Measurements from ENCODE around the gene HOGA1. TPM values are rescaled to one million over a fixed set of nuclear protein-coding genes. Genes with fewer than 3 reads are reported as not detected.

Gene HOGA1
- total RNA-seq, 1 donor, result 0.86 TPM

- H3K4me3 ChIP-seq (ENCODE audit: low read depth, low read length), result no peak overlapping the region
- no peak for DNase-seq (ENCODE audit: low read depth)
- TF ChIP-seq, protein P1, sequence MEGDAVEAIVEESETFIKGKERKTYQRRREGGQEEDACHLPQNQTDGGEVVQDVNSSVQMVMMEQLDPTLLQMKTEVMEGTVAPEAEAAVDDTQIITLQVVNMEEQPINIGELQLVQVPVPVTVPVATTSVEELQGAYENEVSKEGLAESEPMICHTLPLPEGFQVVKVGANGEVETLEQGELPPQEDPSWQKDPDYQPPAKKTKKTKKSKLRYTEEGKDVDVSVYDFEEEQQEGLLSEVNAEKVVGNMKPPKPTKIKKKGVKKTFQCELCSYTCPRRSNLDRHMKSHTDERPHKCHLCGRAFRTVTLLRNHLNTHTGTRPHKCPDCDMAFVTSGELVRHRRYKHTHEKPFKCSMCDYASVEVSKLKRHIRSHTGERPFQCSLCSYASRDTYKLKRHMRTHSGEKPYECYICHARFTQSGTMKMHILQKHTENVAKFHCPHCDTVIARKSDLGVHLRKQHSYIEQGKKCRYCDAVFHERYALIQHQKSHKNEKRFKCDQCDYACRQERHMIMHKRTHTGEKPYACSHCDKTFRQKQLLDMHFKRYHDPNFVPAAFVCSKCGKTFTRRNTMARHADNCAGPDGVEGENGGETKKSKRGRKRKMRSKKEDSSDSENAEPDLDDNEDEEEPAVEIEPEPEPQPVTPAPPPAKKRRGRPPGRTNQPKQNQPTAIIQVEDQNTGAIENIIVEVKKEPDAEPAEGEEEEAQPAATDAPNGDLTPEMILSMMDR (IDR thresholded peaks at IDR 0.05; ENCODE audit: insufficient read depth, low read depth, low read length), result no peak
Measured at GRCh38 chr10:97577701-97578100, 6.5 kb upstream of the HOGA1 start.

DNA sequence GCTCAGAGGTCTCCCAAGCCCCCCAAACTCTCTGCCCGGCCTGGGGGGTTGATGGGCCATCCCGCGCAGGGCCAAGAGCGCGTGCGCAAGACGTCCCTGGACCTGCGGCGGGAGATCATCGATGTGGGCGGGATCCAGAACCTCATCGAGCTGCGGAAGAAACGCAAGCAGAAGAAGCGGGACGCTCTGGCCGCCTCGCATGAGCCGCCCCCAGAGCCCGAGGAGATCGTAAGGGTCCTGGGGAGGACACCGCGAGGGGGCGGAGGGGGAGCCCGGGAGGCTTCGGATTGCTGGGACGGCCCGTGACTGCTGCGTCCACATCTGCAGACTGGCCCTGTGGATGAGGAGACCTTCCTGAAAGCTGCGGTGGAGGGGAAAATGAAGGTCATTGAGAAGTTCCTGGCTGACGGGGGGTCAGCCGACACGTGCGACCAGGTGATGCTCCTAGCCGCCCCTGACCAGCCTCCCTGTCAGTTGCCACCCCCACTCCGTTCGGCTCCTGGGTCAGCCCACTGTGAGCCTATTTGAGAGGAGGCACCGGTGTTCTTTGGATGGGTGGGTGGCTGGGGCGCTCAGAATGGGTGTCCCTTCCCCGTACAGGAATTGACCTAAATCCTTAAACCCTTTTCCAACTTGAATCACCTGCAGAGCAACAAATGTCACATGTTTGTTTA is 5.9 kb upstream of the HOGA1 start:
- peak overlapping the region; percentile 30 for H3K4me3 ChIP-seq (ENCODE audit: low read depth, low read length)
- DNase-seq (ENCODE audit: low read depth), result no peak
- TF ChIP-seq, protein P1 (IDR thresholded peaks at IDR 0.05; ENCODE audit: insufficient read depth, low read depth, low read length), result no peak

- H3K4me3 ChIP-seq (ENCODE audit: low read depth, low read length), result no peak overlapping the region
- TF ChIP-seq, protein P1 (IDR thresholded peaks at IDR 0.05; ENCODE audit: insufficient read depth, low read depth, low read length), result no peak
- DNase-seq (ENCODE audit: low read depth), result no peak
Measured at GRCh38 chr10:97580421-97581367, 3.5 kb upstream of the HOGA1 start.

DNA sequence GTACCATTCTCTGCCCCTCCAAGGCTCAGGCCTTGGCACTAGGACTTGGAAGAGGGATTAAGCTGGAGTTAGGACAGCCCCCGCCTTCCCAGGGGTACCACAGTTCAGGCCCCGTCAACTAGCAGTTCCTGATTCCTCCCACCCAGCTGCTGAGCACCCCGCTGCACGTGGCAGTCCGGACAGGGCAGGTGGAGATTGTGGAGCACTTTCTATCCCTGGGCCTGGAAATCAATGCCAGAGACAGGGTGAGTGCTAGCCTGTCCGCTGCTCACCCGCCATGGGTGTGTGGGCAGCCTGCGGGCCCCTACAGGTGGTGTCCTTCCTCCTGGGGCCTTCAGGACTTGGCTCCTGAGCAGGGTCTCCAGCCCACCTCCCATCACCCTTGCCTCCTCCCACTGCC is 2.0 kb upstream of the HOGA1 start:
- H3K4me3 ChIP-seq (ENCODE audit: low read depth, low read length), result no peak overlapping the region
- TF ChIP-seq, protein P1 (IDR thresholded peaks at IDR 0.05; ENCODE audit: insufficient read depth, low read depth, low read length), result no peak
- no peak for DNase-seq (ENCODE audit: low read depth)

- TF ChIP-seq, protein P1 (IDR thresholded peaks at IDR 0.05; ENCODE audit: insufficient read depth, low read depth, low read length), result no peak
- H3K4me3 ChIP-seq (ENCODE audit: low read depth, low read length), result no peak overlapping the region
- no peak for DNase-seq (ENCODE audit: low read depth)
Measured at GRCh38 chr10:97583476-97583875, 713 bp upstream of the HOGA1 start.

DNA sequence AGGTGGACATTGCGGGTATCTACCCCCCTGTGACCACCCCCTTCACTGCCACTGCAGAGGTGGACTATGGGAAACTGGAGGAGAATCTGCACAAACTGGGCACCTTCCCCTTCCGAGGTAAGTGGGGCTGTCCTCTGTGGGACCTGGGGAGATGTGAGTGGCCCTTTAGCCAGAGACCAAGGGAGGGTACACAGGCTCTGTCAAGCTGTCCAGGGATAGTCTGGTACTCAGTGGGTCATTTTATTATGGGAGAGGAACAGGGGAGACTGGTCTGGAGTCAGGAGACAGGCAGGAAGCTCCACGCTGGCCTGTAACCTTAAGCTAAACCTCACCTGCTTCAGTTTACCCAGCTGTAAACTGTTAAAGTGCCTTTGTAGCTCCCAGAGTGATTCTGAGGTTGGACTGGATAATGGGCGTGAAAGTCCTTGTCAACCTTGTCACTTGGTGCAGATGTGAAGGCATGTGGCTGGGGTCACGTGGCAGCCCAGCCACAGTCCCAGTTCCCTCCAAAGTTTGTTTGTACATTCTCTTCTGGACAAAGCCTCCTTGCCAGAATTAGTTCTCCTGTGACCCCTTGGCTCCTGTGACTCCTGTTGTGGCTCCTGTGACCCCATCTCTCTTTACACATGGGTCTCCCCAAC is 729 bp downstream of the HOGA1 start:
- no peak for DNase-seq (ENCODE audit: low read depth)
- TF ChIP-seq, protein P1 (IDR thresholded peaks at IDR 0.05; ENCODE audit: insufficient read depth, low read depth, low read length), result no peak

More for the DNA sequence above, 729 bp downstream of the HOGA1 start:
- H3K4me3 ChIP-seq (ENCODE audit: low read depth, low read length), result no peak overlapping the region

All from fibroblast of villous mesenchyme (primary cell).